ENCODE measurements around the gene APOL5. TPM values are rescaled to one million over a fixed set of nuclear protein-coding genes. Genes with fewer than 3 reads are reported as not detected.
"Not testable (repeated sequence)": the region's sequence is repeated elsewhere in the genome, so short reads cannot be mapped to it uniquely, and the experiment has no call there.

Gene APOL5
- total RNA-seq, 2 experiments from 2014 or later: not detected

GRCh38 chr22:35729309-35729698 lies 11.6 kb downstream of the APOL5 start:
- Mint-ChIP-seq H3K4me1 (no peaks in the 10 kb centered on the region), H3K36me3 (no peaks in the 10 kb centered on the region), H3K9me3 (no peaks in the 10 kb centered on the region), H3K4me3 (no peak overlapping the region), H3K27me3 (no peaks in the 10 kb centered on the region), H3K27ac (no peak overlapping the region)
- DNase-seq: no peak

DNA sequence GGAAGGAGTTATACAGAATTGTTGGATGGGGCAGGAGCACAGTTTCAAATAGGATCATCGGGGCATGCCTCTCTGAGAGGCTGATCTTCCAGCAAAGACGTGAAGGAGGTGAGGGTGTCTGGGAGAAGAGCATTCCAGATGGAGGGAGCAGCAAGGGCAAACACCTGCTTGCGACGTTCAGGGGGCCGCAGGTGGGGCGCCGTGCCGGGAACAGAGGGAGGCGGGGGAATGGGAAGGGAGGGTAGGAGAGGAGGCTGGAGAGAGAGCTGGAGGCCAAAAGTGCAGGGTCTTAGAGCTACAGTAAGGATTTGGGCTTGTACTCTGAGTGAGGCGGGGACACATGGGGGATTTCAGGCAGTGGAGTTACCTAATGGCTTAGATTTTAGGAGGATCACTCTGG lies 13.6 kb downstream of the APOL5 start:
- H3K27me3 Mint-ChIP-seq: no peaks in the 10 kb centered on the region
- H3K4me1 Mint-ChIP-seq: no peaks in the 10 kb centered on the region
- H3K36me3 Mint-ChIP-seq: no peaks in the 10 kb centered on the region
- H3K9me3 Mint-ChIP-seq: no peaks in the 10 kb centered on the region
- no peak overlapping the region for H3K4me3 Mint-ChIP-seq
- H3K27ac Mint-ChIP-seq: no peak overlapping the region
- no peak for DNase-seq

DNA sequence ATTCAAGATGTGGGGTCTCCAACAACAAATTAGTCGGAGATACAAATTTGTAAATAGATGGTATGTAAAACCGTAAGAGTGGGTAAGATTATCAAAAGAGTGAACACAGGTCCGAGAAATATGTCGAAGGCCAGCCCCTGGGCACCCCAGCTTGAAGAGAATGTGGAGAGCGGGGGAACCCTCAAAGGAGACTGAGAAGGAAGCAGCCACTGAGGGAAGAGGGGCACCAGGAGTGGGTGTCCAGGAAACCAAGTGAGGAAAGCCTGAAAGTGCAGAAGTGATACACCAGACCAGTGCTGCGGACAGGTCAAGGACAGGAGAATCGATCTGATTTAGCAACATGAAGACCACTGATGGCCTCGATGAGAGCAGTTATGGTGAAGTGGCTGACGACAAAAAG lies 14.4 kb downstream of the APOL5 start:
- DNase-seq: no peak
- no peaks in the 10 kb centered on the region for H3K4me1 Mint-ChIP-seq
- H3K36me3 Mint-ChIP-seq: no peaks in the 10 kb centered on the region
- H3K4me3 Mint-ChIP-seq: no peak overlapping the region
- no peak overlapping the region for H3K27ac Mint-ChIP-seq
- no peaks in the 10 kb centered on the region for H3K27me3 Mint-ChIP-seq
- H3K9me3 Mint-ChIP-seq: no peaks in the 10 kb centered on the region

DNA sequence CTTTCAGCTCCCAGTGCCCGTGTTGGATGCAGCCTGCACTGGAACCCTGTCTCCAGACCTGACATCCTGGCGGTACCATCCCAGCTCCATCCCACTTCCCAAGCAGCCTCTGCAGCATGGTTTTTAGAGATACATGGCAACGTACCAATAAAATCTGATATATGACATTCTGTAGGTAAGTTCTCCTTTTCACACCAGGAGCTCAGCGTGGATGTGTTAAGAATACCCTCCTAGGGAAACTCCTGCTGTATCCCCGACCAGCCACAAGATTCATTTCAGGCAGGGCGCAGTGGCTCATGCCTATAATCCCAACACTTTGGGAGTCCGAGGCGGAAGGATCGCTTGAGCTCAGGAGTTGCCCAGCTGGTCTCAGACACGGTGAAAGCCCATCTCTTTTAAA lies 15.4 kb downstream of the APOL5 start:
- Mint-ChIP-seq H3K27me3 (no peaks in the 10 kb centered on the region), H3K27ac (no peak overlapping the region), H3K36me3 (no peaks in the 10 kb centered on the region), H3K4me3 (no peak overlapping the region), H3K4me1 (no peaks in the 10 kb centered on the region), H3K9me3 (no peaks in the 10 kb centered on the region)
- DNase-seq: no peak

- H3K27me3 Mint-ChIP-seq: no peaks in the 10 kb centered on the region
- no peak overlapping the region for H3K4me3 Mint-ChIP-seq
- DNase-seq: no peak
- no peaks in the 10 kb centered on the region for H3K4me1 Mint-ChIP-seq
- H3K27ac Mint-ChIP-seq: no peak overlapping the region
- no peaks in the 10 kb centered on the region for H3K36me3 Mint-ChIP-seq
- no peaks in the 10 kb centered on the region for H3K9me3 Mint-ChIP-seq
These were observed 16.3 kb downstream of the APOL5 start for GRCh38 chr22:35733791-35734516.

DNA sequence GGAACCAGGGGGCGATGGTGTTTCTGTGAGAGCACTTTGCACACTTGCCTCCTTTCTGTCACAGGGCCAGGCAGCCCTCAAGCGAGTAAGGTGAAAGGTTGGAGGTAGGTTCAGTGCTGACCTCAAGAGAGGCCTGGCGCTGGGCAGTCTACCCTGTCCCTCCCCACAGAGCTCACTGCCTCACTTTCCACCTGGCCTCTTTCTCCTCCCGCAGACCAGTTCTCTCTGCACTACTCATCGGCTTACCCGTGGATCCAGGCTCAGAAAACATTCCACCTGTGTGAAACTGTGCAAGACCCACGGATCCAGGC lies 16.8 kb downstream of the APOL5 start:
- Mint-ChIP-seq H3K36me3 (no peaks in the 10 kb centered on the region), H3K4me1 (no peaks in the 10 kb centered on the region), H3K4me3 (no peak overlapping the region), H3K9me3 (no peaks in the 10 kb centered on the region), H3K27ac (no peak overlapping the region), H3K27me3 (no peaks in the 10 kb centered on the region)
- no peak for DNase-seq

GRCh38 chr22:35735542-35735941 lies 17.9 kb downstream of the APOL5 start:
- H3K4me3 Mint-ChIP-seq: no peak overlapping the region
- H3K27ac Mint-ChIP-seq: no peak overlapping the region
- no peaks in the 10 kb centered on the region for H3K9me3 Mint-ChIP-seq
- no peaks in the 10 kb centered on the region for H3K4me1 Mint-ChIP-seq
- H3K27me3 Mint-ChIP-seq: no peaks in the 10 kb centered on the region
- no peaks in the 10 kb centered on the region for H3K36me3 Mint-ChIP-seq
- no peak for DNase-seq

DNA sequence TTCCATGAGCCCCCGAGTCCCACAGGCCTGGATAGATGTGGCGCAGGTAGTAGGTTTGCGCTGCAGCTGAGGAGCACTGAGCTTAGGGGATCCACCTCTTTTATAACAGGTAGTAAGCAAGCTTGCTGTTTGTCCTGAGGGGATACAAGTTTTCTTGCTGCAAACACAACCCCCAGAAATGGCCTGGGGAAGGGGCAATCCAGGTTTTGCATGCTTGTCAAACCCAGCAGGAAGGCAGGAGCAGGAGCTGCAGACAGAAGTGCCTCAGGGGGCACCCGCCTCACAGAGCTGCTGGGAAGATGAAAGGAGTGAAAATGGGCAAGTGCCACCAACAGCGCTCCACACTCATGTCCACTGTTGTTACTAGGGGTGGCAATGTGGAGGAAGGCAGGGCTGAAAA lies 18.5 kb downstream of the APOL5 start:
- no peak for DNase-seq
- Mint-ChIP-seq H3K27me3 (no peaks in the 10 kb centered on the region), H3K9me3 (no peaks in the 10 kb centered on the region), H3K27ac (no peak overlapping the region), H3K4me3 (no peak overlapping the region), H3K4me1 (no peaks in the 10 kb centered on the region), H3K36me3 (no peaks in the 10 kb centered on the region)

- Mint-ChIP-seq H3K27ac (no peak overlapping the region), H3K4me1 (no peaks in the 10 kb centered on the region), H3K27me3 (no peaks in the 10 kb centered on the region), H3K4me3 (no peak overlapping the region), H3K9me3 (no peaks in the 10 kb centered on the region), H3K36me3 (no peaks in the 10 kb centered on the region)
- DNase-seq: no peak
These were observed 19.0 kb downstream of the APOL5 start for GRCh38 chr22:35736701-35737100.

GRCh38 chr22:35737886-35738285 lies 20.2 kb downstream of the APOL5 start:
- H3K36me3 Mint-ChIP-seq, H3K4me1 Mint-ChIP-seq, H3K9me3 Mint-ChIP-seq, H3K4me3 Mint-ChIP-seq, H3K27me3 Mint-ChIP-seq, DNase-seq, H3K27ac Mint-ChIP-seq: not testable (repeated sequence)

GRCh38 chr22:35739076-35739930 lies 21.6 kb downstream of the APOL5 start:
- Mint-ChIP-seq H3K9me3 (no peaks in the 10 kb centered on the region), H3K27ac (no peak overlapping the region), H3K27me3 (no peaks in the 10 kb centered on the region), H3K4me1 (no peaks in the 10 kb centered on the region), H3K36me3 (no peaks in the 10 kb centered on the region), H3K4me3 (no peak overlapping the region)
- DNase-seq: no peak

- H3K9me3 Mint-ChIP-seq: no peaks in the 10 kb centered on the region
- no peaks in the 10 kb centered on the region for H3K4me1 Mint-ChIP-seq
- no peak overlapping the region for H3K27ac Mint-ChIP-seq
- no peaks in the 10 kb centered on the region for H3K36me3 Mint-ChIP-seq
- DNase-seq: no peak
- no peak overlapping the region for H3K4me3 Mint-ChIP-seq
- H3K27me3 Mint-ChIP-seq: no peaks in the 10 kb centered on the region
These were observed 22.3 kb downstream of the APOL5 start for GRCh38 chr22:35739931-35740380.

GRCh38 chr22:35740616-35741015 lies 22.9 kb downstream of the APOL5 start:
- no peak for DNase-seq
- no peaks in the 10 kb centered on the region for H3K27me3 Mint-ChIP-seq
- H3K36me3 Mint-ChIP-seq: no peaks in the 10 kb centered on the region
- H3K27ac Mint-ChIP-seq: no peak overlapping the region
- no peak overlapping the region for H3K4me3 Mint-ChIP-seq
- no peaks in the 10 kb centered on the region for H3K9me3 Mint-ChIP-seq
- H3K4me1 Mint-ChIP-seq: no peaks in the 10 kb centered on the region

- Mint-ChIP-seq H3K27ac (no peak overlapping the region), H3K9me3 (no peaks in the 10 kb centered on the region), H3K27me3 (no peaks in the 10 kb centered on the region), H3K4me1 (no peaks in the 10 kb centered on the region), H3K4me3 (no peak overlapping the region), H3K36me3 (no peaks in the 10 kb centered on the region)
- DNase-seq: no peak
These were observed 24.8 kb downstream of the APOL5 start for GRCh38 chr22:35742342-35743100.

DNA sequence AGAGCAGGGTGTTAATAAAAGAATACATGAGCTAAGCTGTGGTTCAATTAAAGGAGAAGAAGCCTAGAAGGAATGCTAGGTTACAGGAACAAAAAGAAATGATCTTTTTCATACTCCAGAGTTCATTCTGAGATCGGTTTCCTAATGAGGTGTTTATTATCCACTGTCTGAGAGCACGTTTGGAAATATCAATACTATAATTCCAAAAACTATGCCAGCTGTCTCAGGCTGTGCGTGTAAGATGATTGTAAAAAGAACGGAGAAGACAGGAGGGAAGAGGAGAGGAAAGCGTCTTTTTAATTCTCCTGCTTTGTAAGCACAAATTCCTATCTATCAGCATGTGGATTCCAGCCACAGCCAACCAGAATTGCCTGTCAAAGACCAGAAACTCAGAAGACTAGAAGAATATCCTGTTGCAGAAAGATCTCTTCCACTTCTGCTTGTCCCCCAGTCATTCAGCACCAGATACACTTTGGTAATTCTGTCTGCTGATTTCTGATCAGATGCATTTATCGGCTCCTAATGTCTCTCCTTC lies 25.7 kb downstream of the APOL5 start:
- Mint-ChIP-seq H3K27ac (no peak overlapping the region), H3K36me3 (no peaks in the 10 kb centered on the region), H3K4me3 (no peak overlapping the region), H3K27me3 (no peaks in the 10 kb centered on the region), H3K9me3 (no peaks in the 10 kb centered on the region), H3K4me1 (no peaks in the 10 kb centered on the region)
- DNase-seq: no peak

All from activated naive CD8-positive, alpha-beta T cell treated with anti-CD3 and anti-CD28 coated beads for 36 hours (primary cell).